NT2/D1 (cell line): ENCODE measurements around the gene CREB3L2.
"Not testable (repeated sequence)": the region's sequence is repeated elsewhere in the genome, so short reads cannot be mapped to it uniquely, and the experiment has no call there.

Experiments
- DNase-seq: peaks from one replicate; pipeline ENCODE4 v3.0.0-alpha.2; 2011; ENCODE audit warnings: low read depth, low spot score
- H3K27me3 ChIP-seq: 2 replicates; pipeline ENCODE4 v1.6.0; 2011; ENCODE audit warnings: mild to moderate bottlenecking; ENCODE audit not compliant: insufficient read length, insufficient read depth
- H3K36me3 ChIP-seq: 2 replicates; pipeline ENCODE4 v1.6.1; 2011; ENCODE audit warnings: mild to moderate bottlenecking, low read length, mixed read lengths; ENCODE audit not compliant: insufficient read depth, insufficient read length
- H3K4me1 ChIP-seq: 2 replicates; pipeline ENCODE4 v1.5.1; 2011; ENCODE audit not compliant: insufficient read depth, insufficient read length
- H3K4me3 ChIP-seq: 2 replicates; pipeline ENCODE4 v1.5.1; 2011; ENCODE audit warnings: low read depth; ENCODE audit not compliant: insufficient read length
- H3K9ac ChIP-seq: 2 replicates; pipeline ENCODE4 v1.6.0; 2011; ENCODE audit warnings: low read depth; ENCODE audit not compliant: insufficient read length
- H3K9me3 ChIP-seq: 2 replicates; pipeline ENCODE4 v1.5.1; 2011; ENCODE audit warnings: mild to moderate bottlenecking, low read length; ENCODE audit not compliant: insufficient read depth
- SUZ12 ChIP-seq: IDR thresholded peaks from 2 replicates; pipeline ENCODE4 v1.6.1; 2011; ENCODE audit not compliant: insufficient read length, insufficient read depth; ENCODE audit errors: extremely low read depth
- YY1 ChIP-seq: IDR thresholded peaks from 2 replicates; pipeline ENCODE4 v1.6.1; 2011; ENCODE audit not compliant: insufficient read length, insufficient read depth
- ZNF274 ChIP-seq: IDR thresholded peaks from 2 replicates; pipeline ENCODE4 v1.6.1; 2011; ENCODE audit warnings: mild to moderate bottlenecking, low read depth, low read length

Gene CREB3L2

DNA sequence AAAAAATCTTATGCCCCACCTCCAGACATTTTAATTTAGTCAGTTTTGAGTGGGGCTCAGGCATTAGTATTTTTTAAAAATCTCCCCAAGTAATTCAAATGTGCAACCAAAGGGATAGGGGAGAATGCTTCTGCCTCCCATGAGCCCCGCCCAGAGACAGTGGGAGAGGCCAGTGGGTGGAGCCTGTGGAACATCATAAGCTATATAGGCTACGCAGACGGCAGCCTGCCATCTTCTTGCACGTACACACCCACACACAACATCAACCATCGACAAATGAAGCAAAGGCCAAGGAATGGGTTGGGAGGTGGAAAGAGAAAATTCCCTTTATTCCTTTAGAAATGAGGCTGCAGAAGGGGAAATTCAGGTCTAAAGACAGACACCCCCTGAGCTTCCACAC, 25.2 kb downstream of the CREB3L2 start:
- Histone ChIP-seq H3K36me3 (no peaks in the 10 kb centered on the region), H3K9ac (no peak overlapping the region), H3K27me3 (no peaks in the 10 kb centered on the region), H3K4me3 (no peak overlapping the region), H3K4me1 (no peaks in the 10 kb centered on the region), H3K9me3 (no peaks in the 10 kb centered on the region)
- DNase-seq = no peak
- no peak for TF ChIP-seq SUZ12
- no peak for TF ChIP-seq ZNF274
- no peak for TF ChIP-seq YY1

DNA sequence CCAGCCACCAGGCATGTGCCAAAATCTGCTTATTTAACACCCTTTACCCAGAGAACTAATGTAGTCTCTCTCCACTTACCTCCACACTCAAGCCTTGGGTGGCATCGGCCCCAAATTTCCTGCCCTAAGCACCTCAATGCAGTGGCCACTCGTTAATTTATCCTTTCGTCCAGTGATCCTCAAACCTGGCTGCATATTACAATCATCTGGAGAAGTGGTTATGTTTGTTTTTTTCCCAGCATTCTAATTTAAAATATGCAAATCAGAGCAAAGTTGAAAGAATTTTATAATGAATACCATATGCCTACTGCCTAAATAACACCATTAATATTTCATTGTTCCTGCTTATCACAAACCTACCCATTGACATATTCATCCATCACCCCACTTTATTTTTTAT, 25.7 kb downstream of the CREB3L2 start:
- Histone ChIP-seq H3K9me3 (no peaks in the 10 kb centered on the region), H3K36me3 (no peaks in the 10 kb centered on the region), H3K9ac (no peak overlapping the region), H3K4me3 (no peak overlapping the region), H3K27me3 (no peaks in the 10 kb centered on the region), H3K4me1 (no peaks in the 10 kb centered on the region)
- TF ChIP-seq YY1 = no peak
- no peak for TF ChIP-seq ZNF274
- no peak for TF ChIP-seq SUZ12
- DNase-seq = no peak

DNA sequence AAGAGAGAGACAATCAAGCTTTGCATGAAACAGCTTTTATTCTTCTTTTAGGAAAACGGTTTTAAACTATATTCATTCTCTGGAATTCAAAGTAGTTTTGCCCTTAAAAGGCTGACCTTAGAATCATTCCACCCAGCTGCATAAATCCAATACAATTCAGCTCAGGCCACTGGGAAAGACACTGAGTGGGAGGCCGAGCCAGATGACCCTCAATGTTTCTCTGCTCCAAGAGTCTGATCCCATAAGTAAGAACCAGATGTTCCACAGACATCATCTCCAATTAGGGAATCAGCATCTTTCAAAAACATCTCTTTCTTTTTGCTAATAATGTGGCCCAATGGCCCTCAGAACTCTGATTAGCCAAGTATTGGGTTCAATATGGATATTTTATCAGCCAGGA, 26.1 kb downstream of the CREB3L2 start:
- Histone ChIP-seq H3K9me3 (no peaks in the 10 kb centered on the region), H3K4me3 (no peak overlapping the region), H3K36me3 (no peaks in the 10 kb centered on the region), H3K4me1 (no peaks in the 10 kb centered on the region), H3K27me3 (no peaks in the 10 kb centered on the region), H3K9ac (no peak overlapping the region)
- no peak for DNase-seq
- TF ChIP-seq YY1 = no peak

DNA sequence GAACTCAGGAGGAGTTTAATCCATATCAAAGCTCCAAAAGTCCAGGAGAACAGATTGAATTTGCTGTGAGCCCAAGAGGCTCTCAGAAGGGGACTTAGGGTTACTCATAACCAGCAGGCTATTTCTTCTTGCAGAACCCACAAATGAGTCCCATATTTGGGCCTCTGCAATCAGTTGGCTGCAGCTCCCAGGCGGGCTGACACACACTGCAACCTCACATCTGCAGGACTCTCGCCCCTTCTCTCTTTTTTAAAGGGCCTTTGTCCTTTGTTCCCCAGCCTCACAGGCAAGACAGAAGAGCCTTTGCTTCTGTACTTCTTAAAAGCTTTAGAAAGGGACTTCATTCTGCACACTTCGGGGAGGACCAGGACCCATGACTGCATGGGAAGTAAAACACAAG, 26.7 kb downstream of the CREB3L2 start:
- H3K9ac ChIP-seq = no peak overlapping the region

DNA sequence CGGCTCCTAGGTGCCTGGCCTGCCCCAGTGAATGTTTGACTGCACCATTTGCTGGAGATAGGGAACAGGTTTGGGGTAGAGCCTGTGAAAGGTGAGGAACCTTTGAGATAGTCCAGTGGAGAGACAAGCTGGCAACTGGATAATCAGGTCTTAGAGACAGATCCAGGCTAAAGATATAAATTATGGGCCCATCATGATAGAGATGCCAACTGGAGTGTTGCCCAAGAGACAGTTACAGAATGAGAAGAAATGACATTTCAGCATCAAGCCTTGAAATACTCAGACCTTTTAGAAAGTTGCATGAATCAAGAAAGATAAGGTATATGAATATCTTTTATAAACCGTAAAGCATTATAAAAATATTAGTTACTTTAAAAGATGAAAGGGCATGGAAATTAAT, 27.1 kb downstream of the CREB3L2 start:
- H3K4me1 ChIP-seq = no peaks in the 10 kb centered on the region
- H3K9ac ChIP-seq = no peak overlapping the region
- no peaks in the 10 kb centered on the region for H3K27me3 ChIP-seq
- no peaks in the 10 kb centered on the region for H3K9me3 ChIP-seq
- H3K36me3 ChIP-seq = no peaks in the 10 kb centered on the region
- H3K4me3 ChIP-seq = no peak overlapping the region
- no peak for DNase-seq
- TF ChIP-seq ZNF274 (no peak), YY1 (no peak), SUZ12 (no peak)

More for the DNA sequence above, 26.7 kb downstream of the CREB3L2 start:
- DNase-seq = no peak
- Histone ChIP-seq H3K9me3 (no peaks in the 10 kb centered on the region), H3K4me1 (no peaks in the 10 kb centered on the region), H3K36me3 (no peaks in the 10 kb centered on the region), H3K4me3 (no peak overlapping the region), H3K27me3 (no peaks in the 10 kb centered on the region)
- TF ChIP-seq ZNF274 = no peak
- no peak for TF ChIP-seq YY1

DNA sequence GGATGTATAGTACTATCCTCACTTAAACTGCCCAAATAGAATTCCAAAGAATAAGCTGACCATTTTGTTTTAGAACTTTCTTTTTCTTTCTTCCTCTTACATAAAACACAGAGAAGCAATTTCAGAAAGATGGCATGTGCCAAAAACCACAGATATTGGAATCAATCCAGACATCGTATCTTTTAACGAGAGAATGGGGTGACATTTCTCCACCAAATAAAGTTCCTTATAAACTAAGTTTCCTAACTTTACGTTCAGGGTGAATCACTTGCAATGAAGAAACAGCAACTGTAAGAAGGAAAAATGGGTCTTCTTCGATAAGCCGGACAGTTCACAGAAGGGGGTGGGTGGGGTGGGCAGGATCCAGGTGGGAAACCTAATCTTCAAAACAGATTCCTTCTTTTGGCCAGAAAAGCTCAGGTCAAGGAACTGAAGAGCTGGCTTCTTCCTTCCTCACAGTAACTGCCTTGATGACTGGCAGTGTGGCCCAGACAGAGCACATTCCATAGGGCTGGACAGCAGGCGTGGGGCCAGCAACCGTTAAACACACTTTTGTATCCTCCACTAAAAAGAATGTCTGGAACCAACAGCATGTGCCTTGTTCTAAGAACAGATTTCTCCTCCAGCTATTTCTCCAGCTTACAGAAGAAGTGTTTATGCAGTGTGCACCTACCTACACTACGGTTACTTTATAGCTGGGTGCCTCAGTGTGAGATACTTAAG, 31.5 kb downstream of the CREB3L2 start:
- H3K9me3 ChIP-seq = peaks cover 5% of the 10 kb centered on the region; the same call in 1 of the 2 replicates
- no peaks in the 10 kb centered on the region for H3K4me1 ChIP-seq
- no peak overlapping the region for H3K9ac ChIP-seq
- H3K27me3 ChIP-seq = no peaks in the 10 kb centered on the region
- no peak for TF ChIP-seq SUZ12
- TF ChIP-seq YY1 = no peak
- no peak for TF ChIP-seq ZNF274
- no peaks in the 10 kb centered on the region for H3K36me3 ChIP-seq
- no peak overlapping the region for H3K4me3 ChIP-seq
- DNase-seq = no peak

DNA sequence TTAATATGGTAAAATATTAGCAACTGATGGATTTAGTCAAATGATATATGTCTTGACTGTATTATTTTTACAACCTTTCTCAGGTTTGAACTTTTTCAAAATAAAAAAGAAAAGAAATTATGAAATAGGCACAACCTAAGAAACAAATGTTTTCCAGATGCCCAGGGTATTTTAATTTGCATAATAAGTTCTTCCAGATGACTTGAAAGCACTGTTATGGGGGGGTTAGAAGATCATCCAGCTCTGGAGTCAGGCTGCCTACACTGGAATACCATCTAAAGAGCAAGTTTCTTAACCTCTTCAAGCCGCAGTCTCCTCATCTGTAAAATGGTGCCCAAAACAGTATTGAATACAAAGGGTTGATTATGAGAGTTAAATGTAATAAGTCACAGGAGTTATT, 32.1 kb downstream of the CREB3L2 start:
- Histone ChIP-seq H3K9me3 (peaks cover 5% of the 10 kb centered on the region; the same call in 1 of the 2 replicates), H3K27me3 (no peaks in the 10 kb centered on the region), H3K9ac (no peak overlapping the region), H3K4me3 (no peak overlapping the region), H3K4me1 (no peaks in the 10 kb centered on the region), H3K36me3 (no peaks in the 10 kb centered on the region)
- DNase-seq = no peak
- TF ChIP-seq ZNF274 = no peak
- no peak for TF ChIP-seq SUZ12
- TF ChIP-seq YY1 = no peak

DNA sequence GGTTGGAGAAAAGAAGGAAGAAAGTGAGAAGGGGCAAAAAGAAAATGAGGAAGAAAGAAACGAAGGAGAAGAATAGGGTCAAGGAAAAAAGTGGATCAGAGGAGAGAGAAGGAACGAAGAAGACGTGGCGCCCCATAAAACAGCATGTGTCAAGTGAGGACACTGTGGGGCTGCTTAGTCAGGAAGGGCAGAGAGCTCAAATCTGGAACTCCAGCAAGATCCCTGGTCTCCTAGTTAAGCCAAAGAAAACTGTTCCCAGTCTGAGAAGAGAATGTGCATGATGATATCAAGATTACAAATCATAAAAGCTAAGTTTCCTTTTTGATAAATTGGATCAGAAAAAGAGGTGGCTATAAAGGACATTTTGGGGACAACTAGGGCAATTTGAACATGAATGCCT, 33.0 kb downstream of the CREB3L2 start:
- Histone ChIP-seq H3K4me1 (no peaks in the 10 kb centered on the region), H3K9me3 (peaks cover 5% of the 10 kb centered on the region; the same call in 1 of the 2 replicates), H3K4me3 (no peak overlapping the region), H3K9ac (no peak overlapping the region), H3K27me3 (no peaks in the 10 kb centered on the region), H3K36me3 (no peaks in the 10 kb centered on the region)
- DNase-seq = no peak
- no peak for TF ChIP-seq ZNF274
- no peak for TF ChIP-seq YY1
- no peak for TF ChIP-seq SUZ12

DNA sequence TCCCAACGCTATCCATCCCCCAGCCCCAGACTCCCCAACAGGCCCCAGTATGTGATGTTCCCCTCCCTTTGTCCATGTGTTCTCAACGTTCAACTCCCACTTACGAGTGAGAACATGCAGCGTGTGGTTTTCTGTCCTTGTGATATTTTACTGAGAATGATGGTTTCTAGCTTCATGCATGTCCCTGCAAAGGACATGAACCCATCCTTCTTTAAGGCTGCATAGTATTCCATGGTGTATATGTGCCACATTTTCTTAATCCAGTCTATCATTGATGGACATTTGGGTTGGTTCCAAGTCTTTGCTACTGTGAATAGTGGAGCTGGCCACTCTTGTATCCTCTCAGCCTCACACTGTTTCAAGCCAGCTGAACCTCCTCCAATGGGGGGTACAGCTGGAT, 33.5 kb downstream of the CREB3L2 start:
- not testable (repeated sequence) for H3K4me1 ChIP-seq, H3K4me3 ChIP-seq, H3K27me3 ChIP-seq, H3K9me3 ChIP-seq, H3K9ac ChIP-seq, DNase-seq, H3K36me3 ChIP-seq
